ENCODE data around the gene PARP3. TPM values are rescaled to one million over a fixed set of nuclear protein-coding genes. Genes with fewer than 3 reads are reported as not detected.
A peak's percentile ranks its signal among the peaks of the same experiment; 100 is the strongest.

PARP3 gene
- total RNA-seq, 1 donor from 2014 or later: 29.5 TPM

DNA sequence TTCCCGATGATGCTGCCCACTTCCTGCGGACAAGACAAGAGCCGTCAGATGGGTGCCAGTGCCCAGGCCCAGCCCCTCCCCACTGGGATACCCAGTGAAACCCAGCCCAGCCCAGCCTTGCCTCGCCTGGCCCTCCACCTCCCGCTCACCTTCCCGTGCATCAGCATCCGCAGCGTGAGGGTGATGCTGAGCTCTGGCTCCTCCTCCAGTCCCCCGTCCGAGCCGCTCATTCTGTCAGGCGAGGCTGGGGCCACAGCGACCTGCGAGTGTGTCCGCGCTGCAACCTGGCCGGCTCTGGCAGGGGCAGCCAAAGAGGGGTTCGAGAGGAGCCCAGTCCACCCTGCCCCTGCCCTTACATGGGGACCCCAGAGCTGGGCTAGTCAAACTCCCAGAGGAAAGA lies 18.8 kb downstream of the PARP3 start:
- Histone ChIP-seq H3K4me3 (no peak overlapping the region), H3K27me3 (no peaks in the 10 kb centered on the region), H3K9me3 (no peaks in the 10 kb centered on the region), H3K4me1 (peaks cover 11 to 31% of the 10 kb centered on the region in 2 donors), H3K27ac (no peak overlapping the region), H3K36me3 (peaks cover 29 to 39% of the 10 kb centered on the region in 2 donors)
- TF ChIP-seq, protein P1, sequence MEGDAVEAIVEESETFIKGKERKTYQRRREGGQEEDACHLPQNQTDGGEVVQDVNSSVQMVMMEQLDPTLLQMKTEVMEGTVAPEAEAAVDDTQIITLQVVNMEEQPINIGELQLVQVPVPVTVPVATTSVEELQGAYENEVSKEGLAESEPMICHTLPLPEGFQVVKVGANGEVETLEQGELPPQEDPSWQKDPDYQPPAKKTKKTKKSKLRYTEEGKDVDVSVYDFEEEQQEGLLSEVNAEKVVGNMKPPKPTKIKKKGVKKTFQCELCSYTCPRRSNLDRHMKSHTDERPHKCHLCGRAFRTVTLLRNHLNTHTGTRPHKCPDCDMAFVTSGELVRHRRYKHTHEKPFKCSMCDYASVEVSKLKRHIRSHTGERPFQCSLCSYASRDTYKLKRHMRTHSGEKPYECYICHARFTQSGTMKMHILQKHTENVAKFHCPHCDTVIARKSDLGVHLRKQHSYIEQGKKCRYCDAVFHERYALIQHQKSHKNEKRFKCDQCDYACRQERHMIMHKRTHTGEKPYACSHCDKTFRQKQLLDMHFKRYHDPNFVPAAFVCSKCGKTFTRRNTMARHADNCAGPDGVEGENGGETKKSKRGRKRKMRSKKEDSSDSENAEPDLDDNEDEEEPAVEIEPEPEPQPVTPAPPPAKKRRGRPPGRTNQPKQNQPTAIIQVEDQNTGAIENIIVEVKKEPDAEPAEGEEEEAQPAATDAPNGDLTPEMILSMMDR (IDR thresholded peaks at IDR 0.05): no peak
- no peak for DNase-seq (ENCODE audit: low spot score in 2 of 2)
- intact Hi-C loops (cut with DNase I): loop anchor here (10.0 kb wide), 1 partner anchor 1346 kb away; the partner anchor contains the start of genes CISH and MAPKAPK3

DNA sequence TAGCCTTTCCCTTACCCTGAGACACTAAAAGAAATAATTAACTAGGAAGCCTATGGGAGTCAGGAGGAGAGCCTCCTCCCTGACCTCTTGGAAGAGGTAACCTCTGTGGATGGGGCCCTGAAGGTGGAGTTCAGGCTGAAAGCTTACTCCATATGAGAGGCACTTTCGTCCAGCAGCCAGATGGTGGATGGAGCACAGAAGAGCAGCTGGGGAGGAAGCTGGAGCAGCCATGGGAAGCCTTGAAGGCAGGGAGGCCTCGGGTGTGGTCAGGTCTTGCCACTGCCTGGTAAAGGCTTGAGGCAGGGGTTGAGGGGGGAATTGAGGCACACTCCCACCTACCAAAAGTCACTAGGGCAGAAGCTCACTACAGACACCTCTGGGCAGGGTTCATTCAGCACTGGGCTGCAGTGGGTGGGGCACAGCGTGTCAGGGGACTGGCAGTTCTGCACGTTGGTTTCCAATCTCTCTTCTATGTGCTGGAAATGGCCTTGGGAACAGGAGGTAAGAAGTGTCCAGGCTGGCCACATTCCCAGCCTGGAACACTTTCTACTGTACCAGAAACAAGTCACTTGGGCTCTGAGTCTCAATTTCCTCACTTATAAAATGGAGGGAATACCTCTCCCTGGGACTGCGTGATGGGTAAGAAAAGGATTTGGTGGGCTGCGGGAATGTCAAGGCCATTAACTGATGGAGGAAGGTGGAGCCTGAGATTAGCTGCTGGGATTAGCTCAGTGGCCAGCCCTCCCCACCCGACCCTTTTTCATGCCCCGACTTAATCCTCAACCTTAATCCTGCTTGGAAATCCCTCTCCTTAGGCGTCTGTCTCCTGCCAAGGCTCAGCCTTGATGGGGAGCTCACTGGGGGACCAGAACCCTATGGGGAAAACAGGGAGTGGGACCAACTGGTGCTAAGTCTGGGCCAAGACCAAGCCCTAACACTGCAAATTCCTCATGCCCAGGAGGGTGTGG lies 19.7 kb downstream of the PARP3 start:
- H3K27ac ChIP-seq: no peak overlapping the region
- TF ChIP-seq, protein P1 (IDR thresholded peaks at IDR 0.05): no peak

DNA sequence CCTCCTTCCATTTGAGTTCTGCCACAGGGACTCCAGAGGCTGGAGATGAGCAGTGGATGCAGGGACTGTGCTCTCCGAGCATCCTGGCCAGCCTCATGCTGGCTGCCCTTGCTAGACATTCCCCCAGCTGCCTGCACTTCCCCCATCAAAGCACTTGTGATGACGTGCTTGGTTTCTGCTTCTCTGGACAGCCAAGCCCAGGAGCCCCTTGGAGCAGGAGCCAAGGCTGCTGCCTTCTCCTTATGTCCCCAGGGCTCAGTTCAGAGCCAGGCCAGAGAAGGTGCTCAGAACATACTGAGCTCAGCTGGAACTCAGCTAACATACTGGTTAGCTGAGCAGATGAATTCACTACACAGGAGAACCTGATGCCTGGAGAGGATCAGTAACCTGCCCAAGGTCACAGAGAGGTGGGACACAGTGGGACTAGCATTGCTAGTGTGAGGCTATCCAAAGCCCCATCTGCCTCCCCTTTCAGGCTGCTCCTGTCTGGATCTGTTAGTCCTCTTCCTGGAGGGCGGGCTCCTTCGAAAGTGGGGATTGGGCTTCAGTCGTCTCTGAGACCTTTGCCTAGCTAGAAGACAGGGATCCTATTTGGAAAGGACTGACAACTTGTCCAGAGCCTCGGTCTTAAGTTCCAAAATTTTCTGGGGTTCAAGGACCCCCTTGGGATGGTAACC lies 20.8 kb downstream of the PARP3 start:
- Histone ChIP-seq H3K36me3 (peaks cover 26 to 34% of the 10 kb centered on the region in 2 donors), H3K9me3 (no peaks in the 10 kb centered on the region), H3K27me3 (no peaks in the 10 kb centered on the region), H3K27ac (peak overlapping the region; percentile 17 to 48), H3K4me1 (peaks cover 8 to 30% of the 10 kb centered on the region in 2 donors), H3K4me3 (no peak overlapping the region)
- no peak for DNase-seq (ENCODE audit: low spot score in 2 of 2)
- intact Hi-C loops (cut with DNase I): loop anchor here (10.0 kb wide), 1 partner anchor 1348 kb away; the partner anchor contains the start of genes CISH and MAPKAPK3
- TF ChIP-seq, protein P1 (IDR thresholded peaks at IDR 0.05): no peak

More for the DNA sequence above, 19.7 kb downstream of the PARP3 start:
- DNase-seq (ENCODE audit: low spot score in 2 of 2): no peak
- intact Hi-C loops (cut with DNase I): loop anchor here (10.0 kb wide), 1 partner anchor 1347 kb away; the partner anchor contains the start of genes CISH and MAPKAPK3
- Histone ChIP-seq H3K27me3 (no peaks in the 10 kb centered on the region), H3K9me3 (no peaks in the 10 kb centered on the region), H3K4me1 (peaks cover 8 to 30% of the 10 kb centered on the region in 2 donors), H3K4me3 (no peak overlapping the region), H3K36me3 (peaks cover 29 to 39% of the 10 kb centered on the region in 2 donors)

DNA sequence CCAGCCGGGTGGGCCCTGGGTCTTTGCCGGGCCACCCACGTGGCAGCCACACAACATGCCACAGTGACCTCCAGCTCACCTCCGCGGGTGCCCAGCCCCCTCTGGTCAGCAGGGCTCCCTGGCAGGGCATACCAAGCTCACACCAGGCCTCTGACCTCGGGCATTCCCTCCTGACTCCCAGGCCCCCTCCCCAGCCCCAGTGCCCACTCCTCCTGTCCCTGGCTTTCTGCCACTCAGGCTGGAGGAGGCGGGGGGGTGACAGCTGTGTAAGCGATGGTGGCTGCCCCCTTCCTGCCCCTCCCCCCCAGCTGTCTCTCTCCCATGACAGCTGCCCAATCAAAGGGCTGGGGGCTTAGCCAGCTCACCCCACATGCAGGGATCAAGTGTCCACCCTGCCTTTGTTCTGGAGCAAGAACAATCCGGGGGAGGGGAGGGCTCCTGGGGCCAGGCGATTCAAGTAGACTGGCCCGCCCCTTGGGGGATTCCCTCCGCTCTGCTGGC lies 21.8 kb downstream of the PARP3 start:
- Histone ChIP-seq H3K9me3 (no peaks in the 10 kb centered on the region), H3K4me1 (peaks cover 8 to 35% of the 10 kb centered on the region in 2 donors), H3K27me3 (no peaks in the 10 kb centered on the region), H3K4me3 (no peak overlapping the region), H3K27ac (peak overlapping the region; percentile 34 to 48), H3K36me3 (peaks cover 18 to 25% of the 10 kb centered on the region in 2 donors)
- TF ChIP-seq, protein P1 (IDR thresholded peaks at IDR 0.05): no peak
- no peak for DNase-seq (ENCODE audit: low spot score in 2 of 2)
- intact Hi-C loops (cut with DNase I): loop anchor here (10.0 kb wide), 1 partner anchor 1349 kb away; the partner anchor contains the start of genes CISH and MAPKAPK3

DNA sequence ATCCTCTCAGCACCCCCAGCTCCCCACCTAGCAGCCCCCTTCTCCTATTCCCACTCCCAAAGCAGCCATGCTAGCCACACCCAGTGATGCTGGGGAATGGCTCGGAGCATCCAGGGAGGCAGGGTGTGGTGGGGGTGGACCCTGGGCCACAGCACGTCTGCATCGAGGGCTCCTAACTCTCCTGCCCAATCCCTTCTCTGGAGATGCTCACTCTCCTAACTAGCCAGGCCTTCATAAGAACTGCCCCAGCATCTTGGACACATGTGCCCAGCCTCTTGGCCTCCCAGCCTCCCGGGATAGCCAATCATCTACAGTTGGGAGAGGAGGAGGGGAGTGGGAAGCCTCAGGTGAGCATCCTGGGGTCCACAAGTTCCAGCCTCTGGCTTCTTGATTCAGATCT lies 22.4 kb downstream of the PARP3 start:
- no peak for DNase-seq (ENCODE audit: low spot score in 2 of 2)
- TF ChIP-seq, protein P1 (IDR thresholded peaks at IDR 0.05): no peak
- Histone ChIP-seq H3K27ac (peak overlapping the region; percentile 48 to 92), H3K9me3 (no peaks in the 10 kb centered on the region), H3K27me3 (no peaks in the 10 kb centered on the region), H3K36me3 (peaks cover 13 to 20% of the 10 kb centered on the region in 2 donors), H3K4me3 (no peak overlapping the region), H3K4me1 (peaks cover 8 to 35% of the 10 kb centered on the region in 2 donors)
- intact Hi-C loops (cut with DNase I): loop anchor here (10.0 kb wide), 1 partner anchor 1350 kb away; the partner anchor contains the start of genes CISH and MAPKAPK3

Measured in ascending aorta (tissue), 2 donors.